WTC11 (cell line): ENCODE data around the gene APOBEC4. TPM values are rescaled to one million over a fixed set of nuclear protein-coding genes. Genes with fewer than 3 reads are reported as not detected.

Source experiments
- ATAC-seq: fragments of 200-7000 bp; cut with Tn5 transposase; 2 replicates; pipeline ENCODE4 v1.10.0; 2021; ENCODE audit warnings: mild to moderate bottlenecking, moderate library complexity
- CTCF ChIA-PET: fragments of 300-600 bp; sonication (Branson Sonifier 250); formaldehyde crosslinking; loops from one replicate; lab custom pipeline; 2021; ENCODE audit warnings: antibody characterized with exemption; lab: Charles Lee
- POLR2A ChIA-PET: fragments of 350-600 bp; sonication (Branson Sonifier 250); formaldehyde crosslinking; loops from one replicate; lab custom pipeline; 2021; ENCODE audit warnings: antibody characterized with exemption; lab: Charles Lee
- DNase-seq: peaks from one replicate; pipeline ENCODE4 v3.0.0; 2021; ENCODE audit warnings: low spot score
- H3K27ac Mint-ChIP-seq: 2 replicates; pipeline ENCODE4 v1.8.0; 2021; ENCODE audit warnings: mixed read lengths
- H3K27me3 Mint-ChIP-seq: 2 replicates; pipeline ENCODE4 v1.8.0; 2021; ENCODE audit warnings: low read depth, mild to moderate bottlenecking, moderate library complexity, mixed read lengths
- H3K36me3 Mint-ChIP-seq: 2 replicates; pipeline ENCODE4 v1.8.0; 2021; ENCODE audit warnings: mixed read lengths
- H3K4me1 Mint-ChIP-seq: 2 replicates; pipeline ENCODE4 v1.8.0; 2022; ENCODE audit warnings: mixed read lengths
- H3K4me3 Mint-ChIP-seq: 2 replicates; pipeline ENCODE4 v1.8.0; 2021; ENCODE audit warnings: mild to moderate bottlenecking, moderate library complexity, mixed read lengths
- H3K9me3 Mint-ChIP-seq: 2 replicates; pipeline ENCODE4 v1.8.0; 2021; ENCODE audit warnings: mixed read lengths
- CREB1 ChIP-seq: sonication (generic); formaldehyde crosslinking; IDR thresholded peaks from 2 replicates; pipeline ENCODE4 v1.8.0; 2023; ENCODE audit warnings: mild to moderate bottlenecking, missing genetic modification reagents
- CREM ChIP-seq: sonication (generic); formaldehyde crosslinking; IDR thresholded peaks from 2 replicates; pipeline ENCODE4 v1.8.1; 2022; ENCODE audit warnings: mild to moderate bottlenecking, missing genetic modification reagents, moderate library complexity
- NFATC4 ChIP-seq: fragments of 250-450 bp; sonication (Bioruptor Pico); IDR thresholded peaks from 2 replicates; pipeline ENCODE4 v1.9.0; 2021; ENCODE audit warnings: mild to moderate bottlenecking
- NFE2L1 ChIP-seq: sonication (generic); formaldehyde crosslinking; IDR thresholded peaks from 2 replicates; pipeline ENCODE4 v1.8.1; 2023; ENCODE audit warnings: missing genetic modification reagents
- NFYB ChIP-seq: sonication (generic); formaldehyde crosslinking; conservative IDR thresholded peaks from 2 replicates; pipeline ENCODE4 v1.8.0; 2022; ENCODE audit warnings: low read depth, missing genetic modification reagents
- PRRX2 ChIP-seq: fragments of 250-450 bp; sonication (Bioruptor Pico); IDR thresholded peaks from 2 replicates; pipeline ENCODE4 v1.8.0; 2021; ENCODE audit warnings: mild to moderate bottlenecking
- RELA ChIP-seq: sonication (generic); formaldehyde crosslinking; IDR thresholded peaks from 2 replicates; pipeline ENCODE4 v1.8.1; 2022; ENCODE audit warnings: missing genetic modification reagents, mild to moderate bottlenecking, borderline replicate concordance
- SMAD4 ChIP-seq: sonication (generic); formaldehyde crosslinking; IDR thresholded peaks from 2 replicates; pipeline ENCODE4 v1.8.0; 2022; ENCODE audit warnings: mild to moderate bottlenecking, missing genetic modification reagents
- USF1 ChIP-seq: sonication (generic); formaldehyde crosslinking; IDR thresholded peaks from 2 replicates; pipeline ENCODE4 v1.8.0; 2022; ENCODE audit warnings: mild to moderate bottlenecking, missing genetic modification reagents
- ZNF121 ChIP-seq: sonication (generic); formaldehyde crosslinking; IDR thresholded peaks from 2 replicates; pipeline ENCODE4 v1.8.0; 2023; ENCODE audit warnings: missing genetic modification reagents
- ZNF317 ChIP-seq: sonication (generic); formaldehyde crosslinking; IDR thresholded peaks from 2 replicates; pipeline ENCODE4 v1.8.1; 2023; ENCODE audit warnings: low read depth, mild to moderate bottlenecking, moderate library complexity, missing genetic modification reagents, borderline replicate concordance
- total RNA-seq: library from RNA; stranded (reverse); gene quantifications from 3 replicates; pipeline ENCODE4 v1.2.3, GENCODE V29; 2021
- TF ChIP-seq, protein P1 (sequence below): fragments of 250-450 bp; sonication (Bioruptor Pico); IDR thresholded peaks from 2 replicates; pipeline ENCODE4 v1.9.0; 2021; ENCODE audit warnings: mild to moderate bottlenecking, borderline replicate concordance
- TF ChIP-seq, protein P2 (sequence below): sonication (generic); formaldehyde crosslinking; IDR thresholded peaks from 2 replicates; pipeline ENCODE4 v1.8.1; 2022; ENCODE audit warnings: mild to moderate bottlenecking, moderate library complexity, missing genetic modification reagents
- TF ChIP-seq, protein P3 (sequence below): sonication (generic); formaldehyde crosslinking; IDR thresholded peaks from 2 replicates; pipeline ENCODE4 v1.8.0; 2022; ENCODE audit warnings: missing genetic modification reagents
- TF ChIP-seq, protein P4 (sequence below): sonication (generic); formaldehyde crosslinking; IDR thresholded peaks from 2 replicates; pipeline ENCODE4 v1.8.1; 2022; ENCODE audit warnings: low read depth, mild to moderate bottlenecking, moderate library complexity, missing genetic modification reagents, borderline replicate concordance
- TF ChIP-seq, protein P5 (sequence below): sonication (generic); formaldehyde crosslinking; IDR thresholded peaks from 2 replicates; pipeline ENCODE4 v1.8.0; 2023; ENCODE audit warnings: missing genetic modification reagents, mild to moderate bottlenecking, borderline replicate concordance
- TF ChIP-seq, protein P6 (sequence below): sonication (generic); formaldehyde crosslinking; IDR thresholded peaks from 2 replicates; pipeline ENCODE4 v1.8.1; 2023; ENCODE audit warnings: mild to moderate bottlenecking, missing genetic modification reagents

Gene APOBEC4
- total RNA-seq, 1 experiment from 2014 or later = not detected

DNA sequence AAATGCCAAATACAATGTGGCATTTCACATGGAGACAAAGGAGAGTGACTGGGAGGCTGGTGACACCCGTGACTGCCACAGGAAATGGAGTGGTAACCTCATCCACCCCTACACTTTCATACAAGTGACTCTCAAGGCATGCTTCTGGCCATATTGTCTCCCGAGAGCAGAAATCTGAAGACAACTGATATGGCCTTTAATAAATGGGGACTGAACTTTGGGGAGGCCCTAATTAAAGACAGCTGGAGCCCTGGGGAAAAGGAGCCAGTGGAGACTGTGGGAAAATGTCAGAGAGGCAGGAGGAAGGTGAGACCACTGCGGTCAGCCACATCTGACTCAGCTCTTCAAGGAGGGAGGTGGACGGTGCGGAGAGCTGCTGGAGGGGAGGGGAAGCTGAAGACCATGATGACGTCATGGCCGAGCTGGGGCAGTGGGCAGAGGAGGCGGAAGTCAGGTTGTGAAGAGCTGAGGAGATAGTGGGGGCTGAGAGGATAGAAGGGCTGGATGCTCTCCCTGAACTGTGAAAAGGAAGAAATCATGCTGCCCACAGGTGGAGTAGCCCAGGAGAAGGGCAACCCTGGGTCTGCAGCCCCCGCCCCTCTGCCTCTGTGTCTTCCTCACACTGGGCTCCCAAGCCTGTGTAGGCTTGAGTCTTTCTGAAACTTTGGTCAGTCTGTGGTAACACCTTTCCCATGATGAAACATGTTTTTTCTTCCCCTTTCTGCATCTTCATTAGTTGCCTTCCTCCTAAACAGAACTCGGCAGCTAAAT lies 48.9 kb downstream of the APOBEC4 start (continued):
- TF ChIP-seq, protein P1, sequence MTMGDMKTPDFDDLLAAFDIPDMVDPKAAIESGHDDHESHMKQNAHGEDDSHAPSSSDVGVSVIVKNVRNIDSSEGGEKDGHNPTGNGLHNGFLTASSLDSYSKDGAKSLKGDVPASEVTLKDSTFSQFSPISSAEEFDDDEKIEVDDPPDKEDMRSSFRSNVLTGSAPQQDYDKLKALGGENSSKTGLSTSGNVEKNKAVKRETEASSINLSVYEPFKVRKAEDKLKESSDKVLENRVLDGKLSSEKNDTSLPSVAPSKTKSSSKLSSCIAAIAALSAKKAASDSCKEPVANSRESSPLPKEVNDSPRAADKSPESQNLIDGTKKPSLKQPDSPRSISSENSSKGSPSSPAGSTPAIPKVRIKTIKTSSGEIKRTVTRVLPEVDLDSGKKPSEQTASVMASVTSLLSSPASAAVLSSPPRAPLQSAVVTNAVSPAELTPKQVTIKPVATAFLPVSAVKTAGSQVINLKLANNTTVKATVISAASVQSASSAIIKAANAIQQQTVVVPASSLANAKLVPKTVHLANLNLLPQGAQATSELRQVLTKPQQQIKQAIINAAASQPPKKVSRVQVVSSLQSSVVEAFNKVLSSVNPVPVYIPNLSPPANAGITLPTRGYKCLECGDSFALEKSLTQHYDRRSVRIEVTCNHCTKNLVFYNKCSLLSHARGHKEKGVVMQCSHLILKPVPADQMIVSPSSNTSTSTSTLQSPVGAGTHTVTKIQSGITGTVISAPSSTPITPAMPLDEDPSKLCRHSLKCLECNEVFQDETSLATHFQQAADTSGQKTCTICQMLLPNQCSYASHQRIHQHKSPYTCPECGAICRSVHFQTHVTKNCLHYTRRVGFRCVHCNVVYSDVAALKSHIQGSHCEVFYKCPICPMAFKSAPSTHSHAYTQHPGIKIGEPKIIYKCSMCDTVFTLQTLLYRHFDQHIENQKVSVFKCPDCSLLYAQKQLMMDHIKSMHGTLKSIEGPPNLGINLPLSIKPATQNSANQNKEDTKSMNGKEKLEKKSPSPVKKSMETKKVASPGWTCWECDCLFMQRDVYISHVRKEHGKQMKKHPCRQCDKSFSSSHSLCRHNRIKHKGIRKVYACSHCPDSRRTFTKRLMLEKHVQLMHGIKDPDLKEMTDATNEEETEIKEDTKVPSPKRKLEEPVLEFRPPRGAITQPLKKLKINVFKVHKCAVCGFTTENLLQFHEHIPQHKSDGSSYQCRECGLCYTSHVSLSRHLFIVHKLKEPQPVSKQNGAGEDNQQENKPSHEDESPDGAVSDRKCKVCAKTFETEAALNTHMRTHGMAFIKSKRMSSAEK (CRISPR knock-in tag) = no peak
- TF ChIP-seq, protein P2, sequence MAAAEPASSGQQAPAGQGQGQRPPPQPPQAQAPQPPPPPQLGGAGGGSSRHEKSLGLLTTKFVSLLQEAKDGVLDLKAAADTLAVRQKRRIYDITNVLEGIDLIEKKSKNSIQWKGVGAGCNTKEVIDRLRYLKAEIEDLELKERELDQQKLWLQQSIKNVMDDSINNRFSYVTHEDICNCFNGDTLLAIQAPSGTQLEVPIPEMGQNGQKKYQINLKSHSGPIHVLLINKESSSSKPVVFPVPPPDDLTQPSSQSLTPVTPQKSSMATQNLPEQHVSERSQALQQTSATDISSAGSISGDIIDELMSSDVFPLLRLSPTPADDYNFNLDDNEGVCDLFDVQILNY = no peak
- TF ChIP-seq PRRX2 (CRISPR knock-in tag) (no peak), CREB1 (CRISPR knock-in tag) (no peak), SMAD4 (no peak), CREM (CRISPR knock-in tag) (no peak)
- TF ChIP-seq, protein P3, sequence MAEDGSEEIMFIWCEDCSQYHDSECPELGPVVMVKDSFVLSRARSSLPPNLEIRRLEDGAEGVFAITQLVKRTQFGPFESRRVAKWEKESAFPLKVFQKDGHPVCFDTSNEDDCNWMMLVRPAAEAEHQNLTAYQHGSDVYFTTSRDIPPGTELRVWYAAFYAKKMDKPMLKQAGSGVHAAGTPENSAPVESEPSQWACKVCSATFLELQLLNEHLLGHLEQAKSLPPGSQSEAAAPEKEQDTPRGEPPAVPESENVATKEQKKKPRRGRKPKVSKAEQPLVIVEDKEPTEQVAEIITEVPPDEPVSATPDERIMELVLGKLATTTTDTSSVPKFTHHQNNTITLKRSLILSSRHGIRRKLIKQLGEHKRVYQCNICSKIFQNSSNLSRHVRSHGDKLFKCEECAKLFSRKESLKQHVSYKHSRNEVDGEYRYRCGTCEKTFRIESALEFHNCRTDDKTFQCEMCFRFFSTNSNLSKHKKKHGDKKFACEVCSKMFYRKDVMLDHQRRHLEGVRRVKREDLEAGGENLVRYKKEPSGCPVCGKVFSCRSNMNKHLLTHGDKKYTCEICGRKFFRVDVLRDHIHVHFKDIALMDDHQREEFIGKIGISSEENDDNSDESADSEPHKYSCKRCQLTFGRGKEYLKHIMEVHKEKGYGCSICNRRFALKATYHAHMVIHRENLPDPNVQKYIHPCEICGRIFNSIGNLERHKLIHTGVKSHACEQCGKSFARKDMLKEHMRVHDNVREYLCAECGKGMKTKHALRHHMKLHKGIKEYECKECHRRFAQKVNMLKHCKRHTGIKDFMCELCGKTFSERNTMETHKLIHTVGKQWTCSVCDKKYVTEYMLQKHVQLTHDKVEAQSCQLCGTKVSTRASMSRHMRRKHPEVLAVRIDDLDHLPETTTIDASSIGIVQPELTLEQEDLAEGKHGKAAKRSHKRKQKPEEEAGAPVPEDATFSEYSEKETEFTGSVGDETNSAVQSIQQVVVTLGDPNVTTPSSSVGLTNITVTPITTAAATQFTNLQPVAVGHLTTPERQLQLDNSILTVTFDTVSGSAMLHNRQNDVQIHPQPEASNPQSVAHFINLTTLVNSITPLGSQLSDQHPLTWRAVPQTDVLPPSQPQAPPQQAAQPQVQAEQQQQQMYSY (CRISPR knock-in tag) = no peak

DNA sequence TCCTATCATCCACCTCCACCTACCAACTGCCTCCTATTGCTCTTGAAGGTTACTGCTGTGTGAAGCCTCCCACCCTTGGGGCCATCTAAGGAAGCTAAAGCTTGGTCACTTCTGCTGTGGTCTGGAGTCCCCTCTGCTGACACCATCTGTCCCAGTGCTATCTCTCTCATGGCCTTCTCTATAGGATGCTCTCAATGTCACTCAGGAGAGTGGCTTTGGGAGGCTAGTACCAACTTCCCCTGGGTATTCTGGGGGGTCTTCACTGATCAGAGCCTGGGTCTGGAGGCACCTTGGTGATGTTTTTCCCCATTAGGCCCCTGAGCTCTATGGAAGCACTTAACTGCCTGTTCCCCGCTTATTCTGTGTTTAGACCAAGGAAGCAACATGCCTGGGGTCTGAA lies 50.6 kb downstream of the APOBEC4 start:
- ATAC-seq = no peak

GRCh38 chr1:183600634-183601033 lies 52.5 kb downstream of the APOBEC4 start:
- no peak for DNase-seq
- Mint-ChIP-seq H3K36me3 (no peaks in the 10 kb centered on the region), H3K9me3 (no peaks in the 10 kb centered on the region), H3K27me3 (no peaks in the 10 kb centered on the region; the same call in 1 of the 2 replicates), H3K4me1 (no peaks in the 10 kb centered on the region), H3K27ac (no peak overlapping the region), H3K4me3 (no peak overlapping the region)
- POLR2A ChIA-PET = no interaction called here
- CTCF ChIA-PET = interaction anchor here (2.1 kb wide), 1 partner anchor 9 kb away, joined by 7 read pairs; no protein-coding TSS in a partner anchor
- ATAC-seq = no peak
- TF ChIP-seq, protein P4, sequence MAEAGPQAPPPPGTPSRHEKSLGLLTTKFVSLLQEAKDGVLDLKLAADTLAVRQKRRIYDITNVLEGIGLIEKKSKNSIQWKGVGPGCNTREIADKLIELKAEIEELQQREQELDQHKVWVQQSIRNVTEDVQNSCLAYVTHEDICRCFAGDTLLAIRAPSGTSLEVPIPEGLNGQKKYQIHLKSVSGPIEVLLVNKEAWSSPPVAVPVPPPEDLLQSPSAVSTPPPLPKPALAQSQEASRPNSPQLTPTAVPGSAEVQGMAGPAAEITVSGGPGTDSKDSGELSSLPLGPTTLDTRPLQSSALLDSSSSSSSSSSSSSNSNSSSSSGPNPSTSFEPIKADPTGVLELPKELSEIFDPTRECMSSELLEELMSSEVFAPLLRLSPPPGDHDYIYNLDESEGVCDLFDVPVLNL (CRISPR knock-in tag) = no peak
- TF ChIP-seq, protein P5, sequence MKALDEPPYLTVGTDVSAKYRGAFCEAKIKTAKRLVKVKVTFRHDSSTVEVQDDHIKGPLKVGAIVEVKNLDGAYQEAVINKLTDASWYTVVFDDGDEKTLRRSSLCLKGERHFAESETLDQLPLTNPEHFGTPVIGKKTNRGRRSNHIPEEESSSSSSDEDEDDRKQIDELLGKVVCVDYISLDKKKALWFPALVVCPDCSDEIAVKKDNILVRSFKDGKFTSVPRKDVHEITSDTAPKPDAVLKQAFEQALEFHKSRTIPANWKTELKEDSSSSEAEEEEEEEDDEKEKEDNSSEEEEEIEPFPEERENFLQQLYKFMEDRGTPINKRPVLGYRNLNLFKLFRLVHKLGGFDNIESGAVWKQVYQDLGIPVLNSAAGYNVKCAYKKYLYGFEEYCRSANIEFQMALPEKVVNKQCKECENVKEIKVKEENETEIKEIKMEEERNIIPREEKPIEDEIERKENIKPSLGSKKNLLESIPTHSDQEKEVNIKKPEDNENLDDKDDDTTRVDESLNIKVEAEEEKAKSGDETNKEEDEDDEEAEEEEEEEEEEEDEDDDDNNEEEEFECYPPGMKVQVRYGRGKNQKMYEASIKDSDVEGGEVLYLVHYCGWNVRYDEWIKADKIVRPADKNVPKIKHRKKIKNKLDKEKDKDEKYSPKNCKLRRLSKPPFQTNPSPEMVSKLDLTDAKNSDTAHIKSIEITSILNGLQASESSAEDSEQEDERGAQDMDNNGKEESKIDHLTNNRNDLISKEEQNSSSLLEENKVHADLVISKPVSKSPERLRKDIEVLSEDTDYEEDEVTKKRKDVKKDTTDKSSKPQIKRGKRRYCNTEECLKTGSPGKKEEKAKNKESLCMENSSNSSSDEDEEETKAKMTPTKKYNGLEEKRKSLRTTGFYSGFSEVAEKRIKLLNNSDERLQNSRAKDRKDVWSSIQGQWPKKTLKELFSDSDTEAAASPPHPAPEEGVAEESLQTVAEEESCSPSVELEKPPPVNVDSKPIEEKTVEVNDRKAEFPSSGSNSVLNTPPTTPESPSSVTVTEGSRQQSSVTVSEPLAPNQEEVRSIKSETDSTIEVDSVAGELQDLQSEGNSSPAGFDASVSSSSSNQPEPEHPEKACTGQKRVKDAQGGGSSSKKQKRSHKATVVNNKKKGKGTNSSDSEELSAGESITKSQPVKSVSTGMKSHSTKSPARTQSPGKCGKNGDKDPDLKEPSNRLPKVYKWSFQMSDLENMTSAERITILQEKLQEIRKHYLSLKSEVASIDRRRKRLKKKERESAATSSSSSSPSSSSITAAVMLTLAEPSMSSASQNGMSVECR (CRISPR knock-in tag) = no peak
- no peak for TF ChIP-seq USF1 (CRISPR knock-in tag)
- no peak for TF ChIP-seq ZNF317 (CRISPR knock-in tag)
- no peak for TF ChIP-seq ZNF121

More for the DNA sequence above, 50.6 kb downstream of the APOBEC4 start:
- TF ChIP-seq NFATC4 (CRISPR knock-in tag) (no peak), NFYB (no peak), NFE2L1 (no peak), RELA (CRISPR knock-in tag) (no peak)
- TF ChIP-seq, protein P6, sequence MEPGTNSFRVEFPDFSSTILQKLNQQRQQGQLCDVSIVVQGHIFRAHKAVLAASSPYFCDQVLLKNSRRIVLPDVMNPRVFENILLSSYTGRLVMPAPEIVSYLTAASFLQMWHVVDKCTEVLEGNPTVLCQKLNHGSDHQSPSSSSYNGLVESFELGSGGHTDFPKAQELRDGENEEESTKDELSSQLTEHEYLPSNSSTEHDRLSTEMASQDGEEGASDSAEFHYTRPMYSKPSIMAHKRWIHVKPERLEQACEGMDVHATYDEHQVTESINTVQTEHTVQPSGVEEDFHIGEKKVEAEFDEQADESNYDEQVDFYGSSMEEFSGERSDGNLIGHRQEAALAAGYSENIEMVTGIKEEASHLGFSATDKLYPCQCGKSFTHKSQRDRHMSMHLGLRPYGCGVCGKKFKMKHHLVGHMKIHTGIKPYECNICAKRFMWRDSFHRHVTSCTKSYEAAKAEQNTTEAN (CRISPR knock-in tag) = no peak
- DNase-seq = no peak
- H3K27me3 Mint-ChIP-seq = no peaks in the 10 kb centered on the region; the same call in 1 of the 2 replicates
- H3K9me3 Mint-ChIP-seq = no peaks in the 10 kb centered on the region
- no peaks in the 10 kb centered on the region for H3K36me3 Mint-ChIP-seq
- CTCF ChIA-PET = no interaction called here
- no peak overlapping the region for H3K4me3 Mint-ChIP-seq
- POLR2A ChIA-PET = interaction anchor here (0.7 kb wide), 1 partner anchor 1884 kb away, joined by 3 read pairs; no protein-coding TSS in a partner anchor
- H3K27ac Mint-ChIP-seq = no peak overlapping the region
- no peaks in the 10 kb centered on the region for H3K4me1 Mint-ChIP-seq
